ENCODE results near the gene PTPRN2.
"Not testable (repeated sequence)": the region's sequence is repeated elsewhere in the genome, so short reads cannot be mapped to it uniquely, and the experiment has no call there.

Gene PTPRN2

DNA sequence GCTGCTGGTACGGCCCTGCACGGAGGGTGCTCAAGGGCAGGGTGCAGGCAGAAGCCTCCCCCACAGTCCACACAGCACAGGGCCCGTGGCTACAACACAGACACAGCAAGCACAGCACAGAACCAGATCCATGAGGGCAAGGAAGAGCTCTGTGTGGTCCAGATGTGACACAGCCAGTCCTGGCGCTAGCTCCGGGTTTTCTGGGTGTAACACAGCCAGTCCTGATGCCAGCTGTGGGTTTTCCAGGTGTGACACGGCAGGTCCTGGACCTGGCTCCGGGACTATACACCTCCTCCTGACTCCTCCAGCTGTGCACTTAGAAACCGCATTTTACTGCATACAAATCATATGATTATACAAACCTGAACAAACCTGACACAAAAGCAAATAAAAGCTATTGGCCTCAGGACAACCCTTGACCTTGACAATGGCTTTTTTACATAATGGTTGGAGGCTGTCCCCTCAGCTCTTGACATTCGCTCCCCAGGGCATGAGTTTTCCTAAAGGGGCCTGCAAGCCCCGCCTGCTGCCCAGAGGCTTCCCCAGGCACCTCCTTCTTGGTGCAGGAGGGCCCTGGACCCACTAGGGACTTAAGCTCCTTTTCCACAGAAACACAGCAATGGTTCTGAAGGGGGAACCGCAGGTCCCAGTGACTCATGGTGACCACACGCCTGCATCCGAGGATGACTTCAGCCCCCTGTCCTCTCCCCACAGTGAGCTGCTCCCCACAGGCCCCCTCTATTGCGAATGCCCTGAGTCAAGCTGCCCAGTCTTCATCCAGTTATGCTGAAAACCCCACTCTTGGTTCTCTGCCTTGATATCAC lies 209.6 kb downstream of the PTPRN2 start:
- DNase-seq, result no peak

DNA sequence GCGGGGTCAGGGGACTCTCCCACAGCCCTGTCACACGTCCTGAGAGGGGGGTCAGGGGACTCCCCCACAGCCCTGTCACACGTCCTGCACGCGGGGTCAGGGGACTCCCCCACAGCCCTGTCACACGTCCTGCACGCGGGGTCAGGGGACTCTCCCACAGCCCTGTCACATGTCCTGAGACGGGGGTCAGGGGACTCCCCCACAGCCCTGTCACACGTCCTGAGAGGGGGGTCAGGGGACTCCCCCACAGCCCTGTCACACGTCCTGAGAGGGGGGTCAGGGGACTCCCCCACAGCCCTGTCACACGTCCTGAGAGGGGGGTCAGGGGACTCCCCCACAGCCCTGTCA lies 210.8 kb downstream of the PTPRN2 start:
- not testable (repeated sequence) for DNase-seq

DNA sequence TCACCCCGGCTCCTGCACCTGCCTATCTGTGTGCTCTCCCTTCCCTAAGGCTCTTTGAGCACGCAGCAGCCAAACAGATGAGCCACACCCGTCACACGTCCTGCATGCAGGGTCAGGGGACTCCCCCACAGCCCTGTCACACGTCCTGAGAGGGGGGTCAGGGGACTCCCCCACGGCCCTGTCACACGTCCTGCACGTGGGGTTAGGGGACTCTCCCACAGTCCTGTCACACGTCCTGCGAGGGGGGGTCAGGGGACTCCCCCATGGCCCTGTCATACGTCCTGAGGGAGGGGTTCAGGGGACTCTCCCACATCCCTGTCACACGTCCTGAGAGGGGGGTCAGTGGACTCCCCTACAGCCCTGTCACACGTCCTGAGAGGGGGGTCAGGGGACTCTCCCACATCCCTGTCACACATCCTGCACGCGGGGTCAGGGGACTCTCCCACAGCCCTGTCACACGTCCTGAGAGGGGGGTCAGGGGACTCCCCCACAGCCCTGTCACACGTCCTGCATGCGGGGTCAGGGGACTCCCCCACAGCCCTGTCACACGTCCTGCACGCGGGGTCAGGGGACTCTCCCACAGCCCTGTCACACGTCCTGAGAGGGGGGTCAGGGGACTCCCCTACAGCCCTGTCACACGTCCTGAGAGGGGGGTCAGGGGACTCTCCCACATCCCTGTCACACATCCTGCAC lies 211.3 kb downstream of the PTPRN2 start:
- DNase-seq, result not testable (repeated sequence)

DNA sequence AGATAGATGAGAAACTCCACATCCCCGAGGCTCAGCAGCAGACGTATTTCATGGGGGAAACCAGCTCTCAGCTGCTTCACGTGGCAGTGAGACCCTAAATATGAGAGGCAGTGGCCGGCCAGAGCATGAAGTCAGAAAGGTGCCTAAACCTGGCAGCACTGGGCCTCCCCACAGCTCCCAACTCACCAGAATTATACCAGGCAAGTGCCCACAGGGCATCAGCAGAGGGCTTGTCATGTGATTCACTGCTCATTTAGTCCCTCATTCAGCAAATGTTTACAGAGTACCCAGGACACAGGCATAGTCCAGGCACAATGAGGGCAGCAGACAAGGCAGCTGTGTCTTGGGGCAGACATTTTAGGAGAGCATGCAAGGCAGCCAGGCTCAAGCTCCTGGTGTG lies 212.6 kb downstream of the PTPRN2 start:
- DNase-seq, result no peak

DNA sequence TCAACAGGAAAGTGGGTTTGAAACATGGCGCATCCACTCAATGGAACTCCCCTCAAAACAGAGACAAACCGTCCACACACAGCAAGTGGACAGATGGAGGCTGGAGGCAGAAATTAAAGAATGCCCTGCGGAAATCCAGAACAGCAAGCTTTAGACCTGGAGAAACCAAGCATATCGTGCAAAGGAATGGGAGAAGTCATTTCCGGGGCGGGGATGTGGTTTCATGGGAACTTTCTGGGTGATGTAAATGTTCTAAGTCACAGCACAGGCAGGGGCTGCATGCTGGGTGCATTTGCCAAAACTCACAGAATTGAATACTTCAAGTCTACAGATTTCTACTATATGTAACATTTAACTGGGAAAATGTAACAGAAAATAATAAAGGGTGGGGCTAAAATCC lies 213.0 kb downstream of the PTPRN2 start:
- DNase-seq, result no peak

DNA sequence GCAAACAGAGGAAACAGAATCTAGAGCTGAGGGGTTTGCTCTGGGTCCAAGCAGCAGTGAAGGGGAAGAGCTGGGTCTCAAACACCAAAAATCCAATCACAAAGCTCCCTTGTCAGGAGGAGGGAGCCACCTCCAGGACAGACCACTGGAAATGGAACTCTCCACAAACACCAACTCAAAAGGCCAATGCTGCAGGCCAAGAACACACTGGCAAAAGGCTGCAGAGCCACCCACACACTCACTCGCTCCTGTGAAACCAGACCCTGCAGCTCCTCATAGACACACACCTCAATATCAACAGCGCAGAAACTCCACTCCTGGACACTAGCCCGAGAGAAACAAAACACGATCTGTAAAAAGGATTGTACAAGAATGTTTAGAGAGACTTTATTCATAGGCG lies 213.5 kb downstream of the PTPRN2 start:
- DNase-seq, result no peak

DNA sequence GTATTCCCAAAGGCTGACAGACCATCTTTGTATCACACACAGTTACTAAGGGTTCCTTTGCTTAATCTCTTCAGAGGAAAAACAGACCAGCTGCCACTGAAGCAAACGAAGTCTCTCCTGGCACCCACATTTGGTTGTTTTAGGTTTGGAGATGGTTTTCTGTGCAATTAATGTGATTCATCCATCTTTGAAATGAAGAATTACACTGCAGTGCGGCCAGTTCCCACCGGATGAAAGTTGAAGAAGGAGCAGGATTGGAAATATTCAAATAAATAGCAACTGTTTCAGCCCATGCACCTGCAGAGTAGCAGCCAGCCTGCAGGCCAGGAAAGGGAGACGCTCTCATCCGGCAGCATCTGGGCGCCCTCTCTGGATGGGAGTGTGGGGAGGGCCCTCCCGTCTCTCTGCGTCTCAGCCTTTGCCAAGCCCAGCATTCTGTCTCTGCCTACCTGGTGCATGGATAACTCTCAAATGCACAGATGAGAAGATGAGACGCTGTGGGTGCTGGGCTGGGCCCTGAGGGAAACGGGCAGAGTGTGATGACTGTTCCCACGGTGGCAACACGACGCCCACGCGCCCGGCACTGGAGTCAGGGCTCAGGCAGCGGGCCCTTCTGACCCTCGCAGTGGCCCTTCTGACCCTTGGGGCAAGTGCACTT lies 214.0 kb downstream of the PTPRN2 start:
- no peak for DNase-seq

DNA sequence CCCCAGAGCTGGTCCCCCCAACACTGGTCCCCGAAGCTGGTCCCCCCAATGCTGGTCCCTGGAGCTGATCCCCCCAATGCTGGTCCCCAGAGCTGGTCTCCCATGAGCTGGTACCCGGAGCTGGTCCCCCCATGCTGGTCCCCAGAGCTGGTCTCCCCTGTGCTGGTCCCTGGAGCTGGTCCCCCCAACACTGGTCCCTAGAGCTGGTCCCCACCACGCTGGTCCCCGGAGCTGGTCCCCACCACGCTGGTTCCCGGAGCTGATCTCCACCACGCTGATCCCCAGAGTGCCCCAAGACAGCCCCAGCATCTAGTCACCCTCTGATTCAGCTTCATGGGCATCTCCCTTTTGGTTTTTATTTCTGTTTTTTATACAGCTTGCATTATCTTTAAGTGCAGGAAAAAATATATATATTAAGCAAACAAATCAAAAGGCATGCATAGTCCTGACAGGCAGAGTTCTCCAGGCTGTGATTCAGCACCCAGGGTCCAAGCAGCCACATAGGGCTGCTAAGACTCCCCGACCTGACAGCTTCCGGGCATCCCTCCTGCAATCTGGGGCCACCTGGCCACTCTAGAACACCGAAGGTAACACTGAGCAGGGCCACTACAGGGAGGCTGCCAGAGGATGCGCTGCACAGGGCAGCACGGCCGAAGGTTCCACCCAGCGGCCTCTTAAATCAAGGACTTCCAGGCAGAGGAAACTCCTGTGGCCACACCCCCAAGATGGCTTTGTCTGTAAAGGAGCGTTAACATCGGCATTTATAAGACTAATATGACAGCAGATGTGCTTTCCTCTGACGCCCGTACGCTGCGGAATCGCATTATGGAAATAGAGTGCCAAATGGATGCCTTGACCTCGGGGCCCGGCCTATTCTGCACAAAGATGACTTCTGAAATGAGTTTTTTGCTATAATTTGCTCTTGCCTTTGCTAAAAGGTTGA lies 215.0 kb downstream of the PTPRN2 start:
- no peak for DNase-seq

DNA sequence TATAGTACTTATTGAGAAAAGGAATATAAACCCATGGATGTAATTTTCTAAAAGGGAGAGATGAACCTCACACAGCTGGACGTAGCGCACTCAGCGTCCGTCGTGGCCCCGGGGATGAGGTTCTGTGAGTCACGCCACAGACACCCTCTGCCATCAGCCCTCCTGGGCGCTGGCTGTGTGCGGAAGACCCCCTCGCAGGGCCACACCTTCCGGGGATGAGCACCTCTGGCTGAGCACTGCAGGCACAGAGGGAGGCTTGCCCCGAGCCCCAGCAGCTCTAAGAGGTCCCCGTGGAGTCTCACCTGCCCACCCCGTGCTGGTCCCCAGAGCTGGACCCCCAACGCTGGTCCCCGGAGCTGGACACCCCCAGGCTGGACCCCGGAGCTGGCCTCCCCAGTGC lies 215.8 kb downstream of the PTPRN2 start:
- no peak for DNase-seq

DNA sequence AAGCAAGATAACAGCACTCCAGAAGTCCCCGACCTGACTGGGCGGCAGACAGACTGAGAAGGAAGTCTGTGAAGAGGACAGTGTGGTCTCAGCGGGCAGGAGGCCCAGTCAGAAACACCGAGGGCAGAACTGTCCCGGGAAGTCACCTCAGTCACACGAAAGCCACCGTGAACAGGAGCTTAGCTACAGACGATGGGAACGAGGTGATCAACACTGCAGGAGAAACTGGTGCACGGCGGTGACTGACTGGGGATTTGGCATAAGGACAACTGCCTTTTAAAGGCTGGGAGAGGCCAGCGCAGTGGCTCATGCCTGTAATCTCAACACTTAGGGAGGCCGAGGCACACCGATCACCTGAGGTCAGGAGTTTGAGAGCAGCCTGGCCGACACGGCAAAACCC lies 217.8 kb downstream of the PTPRN2 start:
- DNase-seq, result no peak

DNA sequence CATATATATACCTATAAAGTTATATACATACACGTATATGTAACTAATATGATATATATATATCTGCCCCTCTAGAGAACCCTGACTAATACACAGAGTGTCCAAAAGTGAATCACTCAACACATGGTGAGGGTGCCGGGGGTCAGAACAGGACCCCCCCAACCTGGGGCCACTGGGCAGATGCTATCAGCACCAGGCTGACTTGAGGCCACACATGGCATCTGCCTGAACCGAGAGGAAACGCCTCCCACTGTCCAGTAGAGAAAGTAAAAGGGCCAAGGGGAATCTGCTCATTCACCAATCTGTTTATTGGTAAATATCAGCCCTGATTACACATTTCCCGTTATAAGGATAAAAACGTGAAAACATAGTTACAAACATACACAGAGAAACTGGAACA lies 218.3 kb downstream of the PTPRN2 start:
- DNase-seq, result no peak

DNA sequence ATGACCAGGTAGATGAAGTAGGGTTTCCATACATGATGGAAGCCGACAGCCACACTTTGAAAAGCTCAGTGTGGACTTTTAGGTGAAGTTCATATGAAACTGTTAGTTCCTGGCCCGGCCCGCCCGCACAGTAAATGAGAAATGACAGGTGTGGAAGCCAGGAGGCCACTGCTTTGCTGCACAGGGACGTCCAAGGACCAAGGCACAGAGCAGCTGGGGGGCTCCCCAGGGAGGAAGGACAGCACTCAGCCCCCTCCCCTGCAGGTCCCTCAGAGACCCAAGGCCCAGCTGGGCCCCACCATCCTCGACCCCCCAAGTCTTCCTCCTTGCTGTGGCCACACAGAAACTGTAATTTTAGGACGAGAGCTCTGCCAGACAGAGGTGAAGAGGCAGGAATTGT lies 219.2 kb downstream of the PTPRN2 start:
- no peak for DNase-seq

DNA sequence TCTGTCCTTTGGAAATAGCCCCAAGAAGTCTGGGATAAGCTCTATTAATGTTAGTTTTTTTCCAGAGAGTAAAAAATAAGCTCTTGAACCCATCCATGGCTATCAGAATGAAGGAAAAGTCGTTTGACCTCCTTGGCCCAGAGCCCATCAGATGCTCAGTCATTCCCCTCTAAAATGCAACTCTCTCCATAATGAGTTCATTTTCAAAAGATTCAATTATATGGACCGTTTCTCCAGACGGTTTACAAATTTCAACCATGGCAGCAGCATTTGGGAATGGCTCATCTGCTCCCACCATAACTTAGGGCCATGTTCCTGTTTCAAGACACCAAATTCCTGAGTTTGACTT lies 220.0 kb downstream of the PTPRN2 start:
- DNase-seq, result no peak

DNA sequence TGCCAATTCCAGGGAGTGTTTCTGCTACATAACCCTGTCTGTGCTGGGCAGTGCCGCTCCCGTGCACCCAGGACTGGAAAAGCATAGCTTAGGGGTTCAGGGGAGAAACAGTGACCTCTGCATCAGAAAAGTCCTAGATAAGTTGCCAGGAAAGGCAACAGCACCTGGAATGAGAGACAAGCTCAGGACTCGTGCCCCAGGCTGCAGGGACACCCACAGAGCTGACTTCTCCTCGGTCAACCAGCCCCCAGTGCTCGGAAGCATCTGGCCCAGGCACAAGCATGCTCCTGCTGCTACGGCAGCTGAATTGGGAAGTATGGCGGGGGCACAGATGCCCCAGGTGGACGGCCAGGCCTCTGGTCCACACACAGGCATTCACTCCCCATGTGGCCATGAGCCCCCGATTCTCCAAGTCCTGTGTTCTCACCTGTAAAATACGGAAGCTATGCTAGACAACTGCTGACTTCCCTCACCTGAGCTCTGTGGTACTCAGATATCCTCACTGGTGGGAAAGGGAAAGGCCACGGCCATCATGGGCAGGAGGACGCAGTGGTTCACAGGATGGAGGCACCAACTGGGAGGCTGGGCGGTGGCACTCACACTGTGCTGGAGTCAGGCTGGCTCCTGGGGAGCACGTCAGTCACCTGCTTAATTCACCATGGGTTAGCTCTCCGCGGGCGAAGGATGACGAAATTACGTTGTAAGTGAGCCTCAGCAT lies 220.5 kb downstream of the PTPRN2 start:
- no peak for DNase-seq

DNA sequence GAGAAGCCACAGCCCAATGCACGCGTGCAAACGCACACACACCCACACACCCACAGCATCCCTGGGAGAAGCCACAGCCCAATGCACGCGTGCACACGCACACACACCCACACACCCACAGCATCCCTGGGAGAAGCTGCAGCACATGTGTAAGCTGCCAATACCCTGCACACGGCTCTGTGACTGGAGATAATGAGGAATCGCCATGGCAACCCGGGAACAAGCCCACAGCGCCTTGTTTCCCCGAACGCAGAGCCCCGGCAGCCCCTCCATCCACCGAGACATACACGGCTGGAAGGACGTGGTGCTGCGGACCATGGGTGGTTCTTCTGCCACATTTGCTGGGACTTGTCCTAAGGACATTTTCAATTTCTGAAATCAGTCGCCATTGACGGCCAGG lies 221.3 kb downstream of the PTPRN2 start:
- no peak for DNase-seq

DNA sequence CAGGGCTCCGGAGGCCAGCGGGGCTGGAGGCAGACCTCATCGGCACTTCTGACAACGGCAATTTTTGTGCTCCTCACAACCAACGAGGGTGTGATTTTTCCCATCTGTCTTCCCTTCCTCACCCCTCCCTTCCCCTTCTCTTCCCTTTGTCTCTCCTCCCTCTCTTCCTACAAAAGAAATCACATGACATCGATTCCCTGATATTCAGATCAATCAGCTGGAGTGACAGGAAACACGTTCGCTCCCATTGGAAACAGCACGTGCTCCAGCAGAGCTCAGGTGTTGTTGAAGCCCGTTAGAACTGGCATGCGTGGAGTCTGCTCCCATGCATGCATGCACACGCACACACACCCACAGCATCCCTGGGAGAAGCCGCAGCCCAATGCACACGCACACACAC lies 222.4 kb downstream of the PTPRN2 start:
- DNase-seq, result no peak

DNA sequence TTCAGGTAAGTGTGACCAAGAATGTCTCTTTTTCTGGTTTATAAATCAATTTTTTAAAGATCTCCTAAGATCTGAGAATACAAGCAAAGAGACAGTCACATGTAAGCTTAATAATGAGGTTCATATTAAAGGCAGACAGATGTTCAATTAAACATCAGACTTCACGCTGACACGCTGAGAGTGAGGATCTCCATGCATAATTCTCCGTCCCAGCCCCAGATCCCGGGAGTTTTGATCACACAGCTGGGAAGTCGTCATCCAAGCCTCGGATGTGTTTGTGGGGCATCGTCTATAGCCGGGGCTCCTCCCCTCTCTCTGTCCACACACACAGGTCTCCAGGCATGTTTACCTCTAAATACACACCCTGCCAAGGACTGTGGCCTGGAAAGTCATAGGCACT lies 223.2 kb downstream of the PTPRN2 start:
- DNase-seq, result no peak

DNA sequence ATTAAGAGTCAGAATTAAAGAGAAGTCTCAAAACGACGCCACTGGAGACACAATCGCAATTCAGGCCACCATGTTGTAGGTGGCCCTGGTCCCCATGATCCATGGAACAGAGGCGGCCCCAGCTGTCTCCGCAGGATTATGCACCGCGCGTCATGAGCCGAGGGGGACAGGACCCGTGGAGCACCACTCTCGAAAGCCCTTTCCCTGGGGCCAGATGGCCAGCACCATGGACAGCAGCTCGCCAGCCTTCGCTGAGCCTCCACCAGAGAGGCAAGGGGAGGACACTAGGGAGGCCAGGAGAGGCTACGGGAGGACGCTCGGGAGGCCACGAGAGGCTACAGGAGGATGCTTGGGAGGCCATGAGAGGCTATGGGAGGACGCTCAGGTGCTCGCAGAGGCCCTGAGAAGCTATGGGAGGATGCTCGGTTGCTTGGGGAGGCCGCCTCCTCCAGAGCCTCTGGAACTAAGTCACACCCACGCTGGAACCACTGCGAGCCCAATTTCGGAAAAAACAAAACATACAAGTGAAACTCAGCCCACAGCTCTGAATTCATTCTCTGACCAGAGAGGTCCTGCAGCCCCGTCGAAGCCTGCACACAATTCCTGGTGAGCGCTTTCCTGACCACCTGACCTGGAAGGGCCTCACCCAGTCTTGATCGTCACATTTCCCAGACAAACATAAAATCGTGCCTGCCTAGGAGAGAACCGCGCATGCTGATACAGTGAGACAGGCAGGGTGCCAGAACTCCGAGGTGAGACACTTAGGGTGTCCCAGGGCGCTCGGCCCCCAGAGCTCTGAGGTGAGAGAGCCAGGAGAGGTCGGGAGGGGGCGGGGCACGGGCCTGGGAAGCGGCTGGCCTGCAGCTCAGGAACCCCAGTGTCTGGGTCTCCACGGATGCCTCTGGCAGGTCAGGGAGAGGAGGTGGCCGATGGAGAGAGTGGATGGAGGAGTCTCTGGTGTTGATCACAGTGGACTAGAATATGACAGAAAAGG lies 224.4 kb downstream of the PTPRN2 start:
- DNase-seq, result no peak

DNA sequence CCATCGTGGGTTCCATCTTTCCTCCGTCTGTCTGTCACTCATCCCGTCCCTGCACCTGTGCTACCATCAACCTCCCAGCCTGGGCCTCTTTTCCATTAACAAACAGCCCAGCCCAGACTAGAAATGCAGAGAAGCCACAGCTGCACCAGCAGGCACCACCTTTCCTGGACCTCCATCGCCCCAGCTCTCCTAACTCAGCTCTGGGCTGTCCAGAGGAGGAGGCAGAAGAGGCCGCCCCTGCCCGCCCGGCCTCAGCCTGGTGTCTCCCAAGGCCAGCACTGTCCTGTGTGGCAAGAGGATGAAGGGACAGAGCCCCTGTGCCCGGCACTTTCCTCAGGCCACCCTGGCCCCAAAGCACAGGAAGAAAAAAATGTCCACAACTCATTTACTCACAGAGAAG lies 225.6 kb downstream of the PTPRN2 start:
- DNase-seq, result no peak

DNA sequence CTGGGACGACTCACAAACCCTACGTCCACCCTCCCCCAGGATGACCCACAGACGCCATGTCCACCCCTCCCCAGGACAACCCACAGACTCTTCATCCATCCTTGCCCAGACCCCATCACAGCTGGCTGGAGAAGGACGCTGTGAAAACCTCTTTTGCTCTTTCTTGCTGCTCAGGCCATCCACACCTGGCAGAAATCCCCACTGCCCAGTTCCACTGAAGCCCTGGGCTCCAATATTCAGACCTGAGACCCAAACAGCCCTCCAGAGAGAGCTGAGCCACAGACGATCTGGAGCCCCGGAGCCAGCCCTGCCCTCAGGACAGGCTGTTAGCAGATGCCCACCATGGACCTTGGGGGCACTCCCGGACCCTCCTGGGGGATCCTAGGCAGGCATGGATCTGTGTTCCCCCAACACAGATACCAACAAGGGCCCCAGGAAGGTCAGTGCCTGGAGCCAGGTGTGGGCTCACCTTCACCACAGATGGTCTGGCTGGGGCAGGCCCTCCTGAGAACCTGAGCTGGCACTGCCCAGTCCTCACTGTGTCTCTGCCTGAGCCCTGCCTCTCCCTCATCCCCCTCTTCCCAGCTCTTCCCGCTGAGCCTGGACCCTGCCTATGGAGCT lies 226.2 kb downstream of the PTPRN2 start:
- no peak for DNase-seq
